HG03135 (cell line): ENCODE results near the gene MPO.

Experiments used
- ATAC-seq: cut with Tn5 transposase; IDR thresholded peaks from one replicate; pipeline ENCODE4 v1.9.1; 2021; ENCODE audit warnings: mild to moderate bottlenecking, moderate library complexity; ENCODE audit not compliant: unreplicated experiment

Gene MPO

GRCh38 chr17:58280480-58281217, at the start of gene MPO:
Gene MPO (minus strand): TSS chr17:58280935. CDS start chr17:58280758, 177 bp downstream.
- no peak for ATAC-seq

- peak; percentile 11 for ATAC-seq
Observed at GRCh38 chr17:58329810-58330537, 49.2 kb upstream of the MPO start.

GRCh38 chr17:58329035-58329809, 48.5 kb upstream of the MPO start:
- peak; percentile 44 for ATAC-seq

DNA sequence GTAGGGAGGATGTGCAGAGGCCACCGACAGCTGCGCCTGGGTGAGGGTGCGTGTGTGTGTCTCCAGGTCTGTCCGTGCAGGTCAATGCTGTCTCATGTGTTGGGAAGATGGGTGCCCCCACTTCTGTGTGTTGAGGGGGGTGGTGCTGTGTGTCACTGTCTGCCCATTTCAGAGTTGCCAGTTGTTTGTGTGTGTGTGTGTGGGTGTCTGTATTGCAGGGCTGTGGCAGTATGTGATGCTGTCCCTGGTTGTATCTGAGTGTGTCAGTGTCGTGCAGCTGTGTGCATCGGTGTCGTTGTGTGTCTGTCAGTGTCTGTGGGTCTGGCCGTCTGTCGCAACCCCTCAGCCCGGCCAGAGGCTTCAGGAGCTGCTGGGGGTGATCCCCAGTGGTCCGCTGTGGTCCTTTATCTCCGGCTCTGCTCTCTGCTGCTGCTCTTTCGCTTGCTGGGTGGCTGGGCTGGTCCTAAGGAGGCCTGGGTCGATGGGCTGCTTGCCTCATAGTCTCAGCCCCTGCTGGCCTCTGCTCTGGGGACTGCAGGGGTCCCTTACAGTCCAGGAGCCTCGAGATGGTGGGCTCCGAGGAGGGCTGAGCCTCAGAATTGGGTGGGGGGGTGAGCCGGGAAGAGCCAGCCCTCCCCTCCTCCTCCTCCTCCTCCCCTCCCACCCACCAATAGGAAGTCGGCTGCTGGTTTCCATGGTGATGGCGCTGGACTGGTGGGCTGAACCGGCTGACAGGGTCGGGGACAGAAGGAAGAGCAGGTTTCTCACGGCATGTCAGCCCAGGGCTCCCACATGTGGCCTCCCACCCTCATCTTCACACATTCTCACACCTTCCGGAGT, 47.7 kb upstream of the MPO start, which contains the start of gene TSPOAP1:
Gene TSPOAP1, minus strand, starts transcription at position 601 of the 840 bp plus-strand sequence. CDS start 875 bp downstream, outside the sequence.
- ATAC-seq: peak; percentile 25

GRCh38 chr17:58327363-58328194, 46.8 kb upstream of the MPO start:
- ATAC-seq: no peak

DNA sequence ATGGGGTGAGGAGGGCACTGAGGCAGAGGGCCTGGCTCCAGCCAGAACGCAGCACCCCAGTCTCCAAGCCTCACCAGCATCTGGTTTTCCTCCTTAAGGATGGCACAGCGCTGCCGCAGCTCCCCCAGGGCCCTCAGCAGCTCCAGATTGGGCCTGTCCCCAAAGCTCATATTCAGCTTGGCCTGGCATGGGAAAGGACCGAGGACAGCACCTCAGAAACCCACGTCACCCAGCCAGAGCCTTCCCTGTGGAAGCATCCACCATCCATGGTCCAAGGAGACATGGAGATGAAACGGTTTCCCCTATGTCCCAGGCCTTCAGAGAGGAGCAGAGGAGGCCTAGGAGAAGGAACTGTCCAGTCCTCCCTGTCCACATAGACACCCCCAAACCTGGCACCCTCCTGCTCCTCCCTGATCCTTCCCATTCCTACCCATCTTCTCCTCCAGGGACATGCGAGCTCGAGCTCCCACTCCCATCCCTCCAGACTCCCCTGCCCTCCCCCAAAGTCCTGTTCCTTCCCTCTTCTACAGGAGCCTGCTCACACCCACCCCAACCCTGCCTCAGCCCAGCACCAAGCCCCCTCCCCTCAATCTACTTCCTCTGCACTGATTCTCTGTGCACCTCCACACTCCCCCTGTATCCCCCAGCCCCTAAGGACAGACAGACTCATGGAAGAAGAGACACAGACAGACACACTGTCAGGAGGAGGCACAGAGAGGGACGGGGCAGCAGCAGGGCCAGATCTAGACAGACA, 46.1 kb upstream of the MPO start:
- ATAC-seq: no peak

DNA sequence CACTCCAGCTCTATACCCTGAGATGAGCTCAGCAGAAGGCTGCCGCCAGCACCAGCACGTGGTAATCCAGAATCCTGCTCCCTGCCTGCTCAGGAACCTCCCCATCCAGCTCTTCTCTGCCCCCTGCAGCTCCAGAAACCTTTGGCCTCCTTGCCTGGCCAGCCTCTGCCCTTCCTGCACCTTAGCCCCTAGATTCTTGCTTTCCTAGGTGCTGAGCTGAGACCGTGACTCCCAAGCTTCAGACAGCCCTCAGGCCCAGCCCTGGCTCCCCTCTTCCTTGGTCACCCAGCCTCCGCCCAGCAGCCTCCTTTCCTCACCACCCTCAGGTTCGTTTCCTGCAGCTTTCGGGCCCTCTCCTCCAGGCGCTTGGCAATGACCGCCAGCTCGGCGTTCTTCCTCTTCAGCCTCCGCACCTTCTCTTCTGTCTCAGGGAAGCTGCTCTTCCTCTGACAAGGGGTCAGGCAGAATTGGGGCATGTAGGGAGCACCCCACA, 45.3 kb upstream of the MPO start:
- ATAC-seq: no peak

- no peak for ATAC-seq
Observed at GRCh38 chr17:58325289-58325726, 44.6 kb upstream of the MPO start.

DNA sequence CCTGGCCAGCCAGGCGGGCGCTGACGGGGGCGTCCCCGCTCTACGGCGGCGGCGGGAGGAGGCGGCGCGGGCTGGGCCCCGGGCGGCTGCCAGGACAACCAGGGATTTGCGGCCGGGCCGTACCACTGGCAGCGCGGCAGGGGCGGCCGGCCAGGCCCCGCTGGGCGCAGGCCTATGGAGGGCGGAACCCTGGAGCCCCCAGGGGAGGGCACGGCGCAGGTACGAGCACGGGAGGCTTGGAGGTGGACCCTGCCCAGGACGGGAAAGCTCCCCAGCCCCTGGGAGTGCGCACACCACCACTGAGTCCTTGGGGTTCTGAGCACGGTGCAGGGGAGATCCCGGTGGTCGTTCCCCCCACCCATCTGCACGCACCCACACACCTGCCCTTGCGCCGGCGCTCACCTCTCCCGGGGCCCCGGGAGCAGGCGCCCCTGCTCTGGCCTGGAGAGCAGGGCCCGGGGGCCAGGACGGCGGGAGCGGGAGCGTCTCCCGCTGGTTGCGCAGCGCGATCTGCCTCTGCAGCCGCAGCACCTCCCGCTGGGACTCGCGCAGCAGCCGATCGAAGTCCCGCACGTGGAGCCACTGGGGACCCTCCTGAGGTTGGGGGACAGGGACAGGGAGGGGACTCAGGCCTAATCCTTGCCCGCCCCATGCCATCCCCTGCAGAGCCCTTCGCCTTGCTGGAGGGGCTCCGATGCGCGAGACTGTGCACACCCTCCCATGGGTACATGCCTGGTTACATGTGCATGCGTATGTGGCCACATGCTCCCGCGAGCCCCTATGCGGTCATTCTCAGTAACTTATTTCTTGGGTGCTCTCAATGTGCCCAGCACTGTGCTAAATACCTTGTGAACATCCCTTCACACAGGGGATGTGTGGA, 43.9 kb upstream of the MPO start:
- ATAC-seq: no peak

DNA sequence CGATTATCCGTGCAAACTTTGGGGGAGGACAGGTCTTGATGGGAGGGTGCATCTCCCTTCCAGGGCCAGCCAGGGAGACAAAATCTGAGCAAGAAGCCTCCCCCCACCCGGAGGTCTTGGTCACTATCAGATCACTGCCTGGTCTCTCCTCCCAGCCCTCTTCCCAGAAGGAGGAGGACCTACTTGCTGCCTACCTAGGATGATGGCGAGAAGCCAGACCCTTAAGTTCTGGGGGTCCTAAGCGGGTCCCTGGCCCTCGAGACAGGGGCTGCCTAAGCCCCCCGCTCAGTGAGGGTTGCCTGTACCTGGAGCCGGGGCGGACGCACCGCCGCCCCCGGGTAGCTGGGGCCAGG, 43.3 kb upstream of the MPO start:
- ATAC-seq: no peak

DNA sequence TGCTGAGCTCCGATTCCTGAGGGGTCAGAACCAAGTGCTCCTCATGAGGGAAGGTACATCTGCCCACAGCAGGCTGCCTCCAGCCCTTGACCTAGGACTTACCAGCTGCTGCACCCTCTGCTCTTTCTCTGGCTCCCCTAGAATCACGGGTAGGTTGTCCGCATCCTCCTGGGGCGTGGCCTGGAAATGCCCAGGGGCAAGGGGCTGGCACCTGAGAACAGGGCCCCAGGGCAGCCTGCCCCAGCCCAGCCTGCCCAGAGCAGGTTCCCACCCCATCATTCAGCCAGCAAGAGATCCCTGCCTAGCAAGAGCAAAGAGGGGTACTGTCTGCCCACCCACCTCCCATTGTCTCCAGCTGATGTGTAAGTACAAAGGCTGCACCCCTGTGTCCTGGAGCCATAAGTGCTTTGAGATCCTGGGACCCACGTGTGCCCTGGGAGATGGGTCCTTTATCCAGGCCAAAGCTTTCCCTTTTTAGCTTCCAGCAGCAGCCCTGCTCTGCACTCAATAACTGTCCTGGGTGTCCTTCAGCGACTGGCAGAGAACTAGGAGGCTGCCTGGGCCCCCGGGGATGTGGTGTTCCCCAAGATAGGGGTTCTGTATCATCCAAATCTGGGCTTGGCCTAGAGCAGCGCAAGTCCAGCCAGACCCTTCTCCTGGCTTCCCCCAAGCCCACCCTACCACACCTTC, 42.8 kb upstream of the MPO start:
- ATAC-seq: no peak

GRCh38 chr17:58322581-58323185, 41.9 kb upstream of the MPO start:
- no peak for ATAC-seq

DNA sequence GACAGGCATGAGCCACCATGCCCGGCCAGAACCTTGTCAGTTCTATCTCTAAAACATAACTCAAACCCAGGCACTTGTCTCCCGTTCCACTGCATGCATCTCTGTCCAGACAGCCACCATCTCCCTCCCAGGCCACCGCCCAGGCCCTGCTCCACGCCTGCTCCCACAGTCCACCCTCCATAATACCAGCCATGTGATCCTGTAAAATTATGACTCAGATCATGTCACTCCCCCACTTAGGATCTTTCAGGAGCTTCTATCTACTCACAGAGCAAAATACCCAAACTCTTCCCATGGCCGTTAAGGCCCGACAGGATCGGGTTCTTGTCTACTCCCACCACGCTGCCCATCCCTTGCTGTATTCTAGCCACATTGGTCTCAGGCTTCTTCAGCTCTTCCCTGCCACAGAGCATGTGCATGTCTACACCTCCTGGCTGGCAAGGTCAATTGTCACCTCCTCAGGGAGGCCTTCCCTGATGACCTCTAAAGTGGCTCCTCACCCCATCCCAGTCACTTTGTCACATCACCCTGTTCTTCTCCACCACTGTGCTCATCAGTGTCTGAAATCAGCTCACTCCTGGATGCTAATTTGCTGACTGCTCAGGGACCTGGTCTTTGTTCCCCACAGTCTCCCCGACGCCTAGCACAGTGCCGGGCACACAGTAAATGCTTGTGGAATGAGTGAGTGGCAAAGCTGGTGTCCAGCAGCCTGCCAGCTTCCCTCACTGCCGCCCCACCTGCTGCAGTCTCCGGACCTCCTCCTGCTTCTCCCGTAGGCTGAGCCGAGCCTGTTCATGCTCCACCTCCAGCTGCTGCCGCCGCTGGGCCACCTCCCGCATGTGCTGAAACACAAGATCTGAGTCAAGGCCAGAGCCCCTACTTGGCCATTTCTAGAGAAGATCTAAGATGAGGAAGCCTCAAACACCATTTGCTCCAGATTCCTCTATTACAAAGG, 41.1 kb upstream of the MPO start:
- ATAC-seq: no peak

DNA sequence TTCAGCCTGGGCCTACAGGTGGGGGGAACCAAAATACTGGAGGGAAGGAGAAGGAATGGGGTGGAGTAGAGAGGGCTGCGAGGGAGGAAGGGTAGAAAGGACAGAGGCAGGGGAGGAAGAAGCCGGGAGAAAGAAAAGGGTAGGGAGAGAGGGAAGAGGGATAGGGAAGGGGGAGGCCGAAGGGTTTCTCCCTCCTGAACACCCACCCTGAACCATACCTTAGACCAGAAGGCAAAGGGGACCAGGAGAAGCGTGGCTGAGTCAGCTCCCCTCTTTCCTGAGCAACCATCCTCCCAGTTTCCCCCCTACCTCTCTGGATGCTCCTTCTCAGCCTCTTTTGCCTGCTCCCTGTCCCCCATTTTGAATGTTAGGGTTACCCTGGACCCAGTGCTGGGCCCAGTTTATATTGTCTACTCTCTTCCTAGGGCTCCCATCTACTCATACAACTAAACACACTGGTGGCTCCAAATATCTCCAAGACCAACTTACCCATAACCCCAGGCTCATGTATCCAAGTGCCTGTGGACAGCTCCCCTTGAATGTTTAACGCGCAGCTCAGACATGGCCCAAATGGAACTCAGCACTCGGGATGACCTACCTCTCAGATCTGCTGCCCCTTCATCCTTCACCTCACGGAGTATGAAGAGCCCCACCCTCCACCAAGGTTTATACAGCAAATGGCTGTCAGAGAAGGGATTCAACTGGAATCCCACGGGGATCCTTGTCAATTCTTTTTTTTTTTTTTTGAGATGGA, 40.0 kb upstream of the MPO start:
- no peak for ATAC-seq

GRCh38 chr17:58320163-58320558, 39.4 kb upstream of the MPO start:
- no peak for ATAC-seq
